ENCODE results near the gene CD2.

Gene CD2, protein sequence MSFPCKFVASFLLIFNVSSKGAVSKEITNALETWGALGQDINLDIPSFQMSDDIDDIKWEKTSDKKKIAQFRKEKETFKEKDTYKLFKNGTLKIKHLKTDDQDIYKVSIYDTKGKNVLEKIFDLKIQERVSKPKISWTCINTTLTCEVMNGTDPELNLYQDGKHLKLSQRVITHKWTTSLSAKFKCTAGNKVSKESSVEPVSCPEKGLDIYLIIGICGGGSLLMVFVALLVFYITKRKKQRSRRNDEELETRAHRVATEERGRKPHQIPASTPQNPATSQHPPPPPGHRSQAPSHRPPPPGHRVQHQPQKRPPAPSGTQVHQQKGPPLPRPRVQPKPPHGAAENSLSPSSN

GRCh38 chr1:116754198-116754977, at the start of gene CD2:
Gene CD2, plus strand, starts transcription at chr1:116754430. Its CDS starts 63 bp downstream, at chr1:116754493.
- peak; percentile 56 for DNase-seq

DNA sequence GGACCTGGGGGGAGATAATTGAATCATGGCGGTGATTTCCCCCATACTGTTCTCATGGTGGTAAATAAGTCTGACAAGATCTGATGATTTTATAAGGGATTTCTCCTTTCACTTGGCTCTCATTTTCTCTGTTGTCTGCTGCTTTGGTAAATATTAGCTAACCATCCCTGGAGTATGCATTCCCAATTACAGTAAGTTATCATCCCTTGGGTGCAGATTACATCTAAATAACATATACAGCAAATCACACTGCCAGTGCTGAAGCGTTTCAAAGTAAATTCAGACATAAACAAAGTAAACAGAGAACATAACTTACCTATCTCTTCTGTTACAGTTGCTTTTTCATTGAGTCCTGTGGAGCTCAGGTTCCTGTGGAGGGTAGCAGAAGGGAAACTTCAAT, 48.1 kb upstream of the CD2 start:
- no peak for DNase-seq

DNA sequence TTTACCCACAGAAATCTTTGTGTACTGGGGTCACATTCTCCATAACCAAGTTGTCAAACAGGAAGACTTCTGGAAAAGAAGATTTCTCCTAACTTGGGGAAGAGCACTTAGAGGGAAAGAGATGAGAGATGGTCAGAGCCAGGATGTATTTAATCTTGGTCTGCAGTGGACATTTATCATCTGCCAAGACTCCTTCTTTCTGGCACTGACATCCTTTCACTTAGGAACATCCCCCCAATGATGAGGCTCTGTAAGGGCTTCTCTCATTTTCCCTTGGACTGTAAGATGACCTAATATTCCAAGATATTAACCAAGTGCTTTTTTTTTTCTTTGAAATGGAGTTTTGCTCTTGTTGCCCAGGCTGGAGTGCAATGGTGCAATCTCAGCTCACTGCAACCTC, 47.4 kb upstream of the CD2 start:
- no peak for DNase-seq

GRCh38 chr1:116708255-116708900, 45.9 kb upstream of the CD2 start:
- DNase-seq: no peak

DNA sequence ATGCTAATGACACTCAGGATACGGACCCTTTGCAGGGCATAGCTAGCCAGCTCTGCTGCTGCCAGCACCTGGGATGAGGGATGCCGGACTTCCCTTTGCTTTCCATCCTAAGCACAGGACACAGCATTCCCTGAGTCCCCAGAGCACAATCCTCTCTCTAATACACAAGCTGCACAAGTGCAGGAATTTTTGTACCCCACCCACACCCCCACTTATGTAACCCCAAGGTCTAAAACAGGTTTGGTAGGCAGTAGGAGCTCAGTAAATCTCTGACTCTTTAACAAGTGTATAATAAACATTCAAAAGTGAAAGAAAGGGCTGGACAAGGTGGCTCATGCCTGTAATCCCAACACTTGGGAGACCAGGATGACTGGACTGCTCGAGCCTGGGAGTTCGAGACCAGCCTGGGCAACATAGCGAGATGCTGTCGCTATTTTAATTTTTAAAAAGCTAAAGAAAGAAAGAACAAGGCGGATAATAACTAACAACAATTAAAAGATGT, 44.5 kb upstream of the CD2 start:
- DNase-seq: no peak

GRCh38 chr1:116710420-116711262, 43.6 kb upstream of the CD2 start:
- no peak for DNase-seq

GRCh38 chr1:116711263-116711840, 42.9 kb upstream of the CD2 start:
- no peak for DNase-seq

- DNase-seq: no peak
These were observed 41.7 kb upstream of the CD2 start for GRCh38 chr1:116712510-116712909.

DNA sequence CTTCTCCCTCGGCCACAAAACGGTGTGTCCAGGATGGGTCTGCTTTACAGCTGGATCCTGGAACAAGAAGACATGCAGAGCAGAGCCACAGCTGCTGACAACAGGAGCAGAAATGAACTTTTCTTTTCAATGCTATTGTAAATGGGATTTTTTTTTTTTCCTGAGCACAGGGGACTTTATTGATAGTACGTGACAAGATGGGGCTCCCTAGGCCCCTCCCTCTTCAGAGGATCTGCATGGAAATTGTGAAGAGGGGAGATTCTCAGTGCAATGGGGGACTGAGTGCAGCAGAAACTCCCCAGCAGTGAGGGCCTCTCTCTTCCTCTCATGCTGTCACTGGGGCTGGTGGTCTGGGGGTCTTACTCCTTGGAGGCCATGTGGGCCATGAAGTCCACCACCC, 40.8 kb upstream of the CD2 start:
- no peak for DNase-seq

GRCh38 chr1:116716391-116716790, 37.8 kb upstream of the CD2 start:
- no peak for DNase-seq

DNA sequence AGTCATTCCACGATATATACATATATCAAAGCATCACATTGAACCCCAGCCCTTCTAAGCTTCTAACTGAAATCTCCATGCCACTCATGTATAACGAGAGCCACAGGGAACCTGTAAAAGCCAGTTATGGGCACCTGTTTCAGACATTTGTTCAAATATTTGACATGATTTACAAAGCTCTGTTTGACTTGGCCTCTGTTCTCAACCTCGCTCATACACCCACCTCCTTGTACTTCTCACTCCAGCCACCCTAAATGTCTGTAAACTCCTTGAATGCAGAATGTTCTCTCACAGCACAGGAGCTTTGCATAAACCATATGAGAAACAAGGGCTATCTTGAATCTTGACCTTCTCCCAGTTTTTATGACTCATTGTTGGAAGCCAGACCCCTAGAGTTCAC, 36.9 kb upstream of the CD2 start:
- no peak for DNase-seq

DNA sequence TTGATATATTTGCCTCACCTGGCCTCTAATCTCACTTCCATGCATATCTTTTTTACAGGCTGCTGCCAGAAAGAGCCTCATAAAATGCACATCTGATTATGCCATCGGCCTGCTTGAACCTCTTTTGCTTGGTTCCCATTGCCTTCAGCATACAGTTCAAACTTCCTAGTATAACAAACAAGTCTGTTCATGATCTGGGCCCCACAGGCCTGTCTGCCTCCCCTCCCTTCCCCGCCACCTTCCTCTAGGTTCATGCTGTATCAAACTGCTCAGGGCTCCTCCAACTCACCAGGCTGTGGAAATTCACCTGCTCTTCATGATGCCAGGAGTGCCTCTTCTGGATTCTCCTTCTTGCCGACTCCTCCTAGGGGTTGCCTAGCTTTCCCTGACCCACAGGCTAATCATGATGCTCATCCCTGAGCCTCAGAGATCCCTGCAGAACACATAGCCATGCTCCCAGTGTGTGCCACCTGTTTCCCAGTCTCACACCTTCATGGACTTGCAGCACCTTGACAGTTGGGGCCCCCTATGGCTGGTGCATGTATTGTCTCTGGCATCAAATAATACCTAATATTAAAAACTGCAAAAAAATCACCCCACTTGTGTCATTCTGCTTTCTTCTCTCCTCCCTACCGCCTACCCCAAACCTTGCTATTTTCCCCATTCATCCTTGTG, 33.7 kb upstream of the CD2 start:
- no peak for DNase-seq

DNA sequence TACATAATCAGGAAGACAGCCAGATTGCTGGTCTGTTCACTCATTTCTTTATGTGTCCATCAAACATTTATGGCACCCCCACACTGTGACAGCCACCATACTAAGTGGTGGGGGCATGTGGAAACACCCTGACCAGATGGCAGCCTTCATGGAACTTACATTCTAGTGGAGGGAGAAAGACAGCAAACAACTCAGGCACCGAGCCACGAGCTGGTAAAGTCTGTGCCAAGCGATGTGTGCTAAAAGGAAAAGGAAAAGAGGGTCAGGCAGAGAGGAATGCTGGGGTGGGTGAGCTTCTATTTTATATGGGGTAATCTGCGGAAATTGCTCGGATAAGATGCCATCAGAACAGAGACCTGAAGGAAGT, 33.2 kb upstream of the CD2 start:
- DNase-seq: no peak

DNA sequence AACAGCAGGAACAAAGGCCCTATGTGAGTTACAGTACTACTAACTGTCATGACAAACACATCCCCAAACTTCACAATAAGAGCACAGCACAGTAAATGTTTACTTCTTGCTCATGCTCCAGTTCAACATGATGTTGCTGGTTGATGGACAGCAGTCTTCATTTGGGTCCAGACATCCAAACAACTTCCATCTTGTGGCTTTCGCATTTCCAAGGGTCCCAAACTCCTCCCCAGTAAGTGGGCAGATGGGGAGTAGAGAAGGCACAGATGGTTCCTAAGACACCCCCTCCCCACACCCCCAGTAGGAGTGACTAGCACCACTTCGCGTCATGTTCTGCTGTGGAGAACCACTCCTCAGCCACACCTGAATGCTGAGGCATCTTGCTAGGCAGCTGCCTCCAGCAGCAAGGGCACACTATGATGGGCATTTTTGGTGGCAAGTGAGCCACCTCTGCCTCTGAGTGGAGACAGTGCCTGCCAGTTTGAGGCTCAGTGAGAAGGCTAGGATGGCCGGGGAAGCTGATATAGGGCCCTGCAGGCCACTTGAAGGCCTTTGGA, 32.7 kb upstream of the CD2 start:
- DNase-seq: no peak

GRCh38 chr1:116722016-116722838, 32.0 kb upstream of the CD2 start:
- no peak for DNase-seq

GRCh38 chr1:116724765-116725375, 29.4 kb upstream of the CD2 start:
- DNase-seq: peak; percentile 80

GRCh38 chr1:116725798-116726197, 28.4 kb upstream of the CD2 start:
- DNase-seq: no peak

DNA sequence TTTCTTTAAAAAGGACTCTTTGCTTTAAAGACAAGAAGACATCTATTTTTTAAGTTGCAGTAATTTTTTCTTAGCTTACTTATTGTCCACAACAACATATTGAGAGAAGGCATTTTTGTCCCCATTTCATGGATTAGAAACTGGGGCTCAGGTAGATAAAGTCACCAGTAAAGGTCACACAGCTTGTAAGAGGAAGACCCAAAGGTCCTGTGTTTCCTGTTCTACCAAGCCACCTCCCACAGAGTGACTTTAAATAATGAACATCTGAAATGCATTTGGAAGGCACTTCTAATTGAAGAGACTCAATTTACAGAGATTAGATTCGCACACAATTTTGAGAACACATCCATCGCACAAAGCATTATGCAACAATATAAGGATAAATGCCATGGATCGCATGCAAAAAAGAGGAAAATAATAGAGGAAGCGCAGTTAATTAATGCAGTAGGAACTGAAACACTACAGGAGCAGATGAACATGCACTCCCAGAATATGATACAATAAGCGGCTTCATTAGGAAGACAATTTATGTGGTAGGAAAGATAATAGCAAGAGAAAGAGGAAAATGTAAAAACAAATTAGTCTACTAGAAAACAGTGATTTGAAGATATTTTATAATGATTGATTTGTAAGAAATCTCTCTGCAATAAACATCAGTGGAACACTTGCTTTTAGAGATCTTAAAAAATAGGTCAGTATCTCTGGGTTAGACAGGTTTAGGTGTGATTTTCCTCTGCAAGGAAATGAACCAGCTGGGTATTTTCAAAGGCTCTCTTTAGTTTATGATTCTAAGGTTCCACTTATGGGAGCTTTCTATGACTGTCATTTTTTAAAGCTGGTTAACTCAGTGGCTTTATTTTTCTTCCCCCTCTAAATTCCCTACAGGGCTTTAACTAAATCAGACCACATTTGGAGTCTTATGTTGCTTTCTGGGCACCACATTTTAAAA, 27.1 kb upstream of the CD2 start:
- no peak for DNase-seq

DNA sequence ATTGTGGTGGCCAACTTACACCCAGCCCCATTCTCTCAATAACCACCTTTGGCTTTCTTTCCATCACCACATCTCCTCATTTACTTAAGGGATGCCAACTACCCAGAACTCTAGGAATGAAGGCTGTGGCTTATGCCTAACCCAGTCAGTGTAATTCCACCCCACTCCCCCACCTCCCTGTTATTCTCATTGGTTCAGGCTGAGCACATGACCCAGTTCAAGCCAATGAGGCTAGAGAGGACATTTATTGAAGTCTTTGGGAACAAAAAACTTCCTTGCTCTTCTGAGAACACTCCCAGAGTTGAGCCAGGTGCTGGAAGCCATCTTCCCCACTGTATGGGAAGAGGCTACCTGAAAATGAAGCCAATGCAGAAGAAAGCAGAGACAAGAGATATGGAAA, 22.8 kb upstream of the CD2 start:
- DNase-seq: no peak

All from activated CD4-positive, alpha-beta T cell treated with anti-CD3 and anti-CD28 coated beads, Interleukin-2, amount 50 U/mL, for 1 hour (primary cell).